GM23248 (cell line): ENCODE data around the gene EEF1G. TPM values are rescaled to one million over a fixed set of nuclear protein-coding genes. Genes with fewer than 3 reads are reported as not detected.

Experiments
- DNase-seq: peaks from one replicate; pipeline ENCODE4 v3.0.0-alpha.2; 2015
- H2AFZ ChIP-seq: fragments of 200-600 bp; sonication (generic); 2 replicates; pipeline ENCODE4 v1.6.1; 2016; ENCODE audit warnings: antibody characterized with exemption
- H3F3A ChIP-seq: fragments of 200-600 bp; sonication (generic); 2 replicates; pipeline ENCODE4 v1.6.1; 2016; ENCODE audit warnings: mild to moderate bottlenecking, antibody characterized with exemption, mixed run types; ENCODE audit not compliant: insufficient read depth
- H3K27ac ChIP-seq: fragments of 200-600 bp; sonication (generic); 2 replicates; pipeline ENCODE4 v1.5.1; 2016; ENCODE audit warnings: mild to moderate bottlenecking
- H3K27me3 ChIP-seq: fragments of 200-600 bp; sonication (generic); replicated peaks from 2 replicates; pipeline ENCODE4 v1.6.1; 2016; ENCODE audit warnings: mild to moderate bottlenecking; ENCODE audit not compliant: insufficient read depth
- H3K36me3 ChIP-seq: fragments of 200-600 bp; sonication (generic); 2 replicates; pipeline ENCODE4 v1.6.1; 2016; ENCODE audit warnings: low read depth, mild to moderate bottlenecking
- H3K4me1 ChIP-seq: fragments of 200-600 bp; sonication (generic); 2 replicates; pipeline ENCODE4 v1.6.1; 2016; ENCODE audit warnings: mild to moderate bottlenecking; ENCODE audit not compliant: insufficient read depth
- H3K4me2 ChIP-seq: fragments of 200-600 bp; sonication (generic); one replicate; pipeline ENCODE4 v1.6.1; 2016; ENCODE audit warnings: mild to moderate bottlenecking; ENCODE audit not compliant: unreplicated experiment
- H3K4me3 ChIP-seq: fragments of 200-600 bp; sonication (generic); 2 replicates; pipeline ENCODE4 v1.5.1; 2016; ENCODE audit warnings: mild to moderate bottlenecking
- H3K79me2 ChIP-seq: fragments of 200-600 bp; sonication (generic); 2 replicates; pipeline ENCODE4 v1.6.1; 2016; ENCODE audit warnings: mild to moderate bottlenecking; ENCODE audit not compliant: insufficient read depth
- H3K9ac ChIP-seq: fragments of 200-600 bp; sonication (generic); 2 replicates; pipeline ENCODE4 v1.6.1; 2016; ENCODE audit warnings: mild to moderate bottlenecking
- H3K9me2 ChIP-seq: fragments of 200-600 bp; sonication (generic); 2 replicates; pipeline ENCODE4 v1.6.1; 2016; ENCODE audit warnings: mixed run types, mild to moderate bottlenecking, moderate library complexity; ENCODE audit not compliant: insufficient read depth
- H3K9me3 ChIP-seq: fragments of 200-600 bp; sonication (generic); one replicate; pipeline ENCODE4 v1.6.1; 2017; ENCODE audit warnings: low read depth
- H4K20me1 ChIP-seq: fragments of 200-600 bp; sonication (generic); 2 replicates; pipeline ENCODE4 v1.6.0; 2016; ENCODE audit not compliant: insufficient read depth
- EZH2 ChIP-seq: fragments of 200-600 bp; sonication (generic); IDR thresholded peaks from 2 replicates; pipeline ENCODE4 v1.6.1; 2018; ENCODE audit warnings: antibody characterized with exemption, mild to moderate bottlenecking; ENCODE audit not compliant: insufficient read depth, poor library complexity, severe bottlenecking
- EZH2phosphoT487 ChIP-seq: fragments of 200-600 bp; sonication (generic); IDR thresholded peaks from 2 replicates; pipeline ENCODE4 v1.6.1; 2018; ENCODE audit warnings: antibody characterized with exemption, moderate library complexity, mild to moderate bottlenecking, low read depth; ENCODE audit not compliant: insufficient read depth
- WGBS, 2 experiments: methylation state at CpG; one replicate each; pipeline ENCODE4 v1.1.6; 2015 to 2017; ENCODE audit warnings: low lambda C conversion rate in 2 of 2, low coverage in 1 of 2; ENCODE audit errors: missing lambda C conversion rate in 2 of 2; 5-methylcytosine and 5-hydroxymethylcytosine counted together
- in situ Hi-C: fragments of 300-500 bp; cut with MboI; formaldehyde crosslinking; loops from 2 replicates; pipeline ENCODE4 v1.15.0; 2020
- polyA plus RNA-seq: library from polyadenylated mRNA; unstranded; fragments of >200 nt; fragmentation: Nextera tagmentation; extraction: Ambion mirVana; gene quantifications from 2 replicates; pipeline ENCODE4 v1.2.1, GENCODE V29; 2016
- total RNA-seq: library from RNA; depleted of rRNA; stranded (reverse); fragments of >200 nt; shearing (Covaris generic); gene quantifications from 2 replicates; pipeline ENCODE4 v1.2.3, GENCODE V29; 2014

The EEF1G gene
- total and polyA plus RNA-seq, 2 experiments from 2014 or later, result 533 to 1,677 TPM

DNA sequence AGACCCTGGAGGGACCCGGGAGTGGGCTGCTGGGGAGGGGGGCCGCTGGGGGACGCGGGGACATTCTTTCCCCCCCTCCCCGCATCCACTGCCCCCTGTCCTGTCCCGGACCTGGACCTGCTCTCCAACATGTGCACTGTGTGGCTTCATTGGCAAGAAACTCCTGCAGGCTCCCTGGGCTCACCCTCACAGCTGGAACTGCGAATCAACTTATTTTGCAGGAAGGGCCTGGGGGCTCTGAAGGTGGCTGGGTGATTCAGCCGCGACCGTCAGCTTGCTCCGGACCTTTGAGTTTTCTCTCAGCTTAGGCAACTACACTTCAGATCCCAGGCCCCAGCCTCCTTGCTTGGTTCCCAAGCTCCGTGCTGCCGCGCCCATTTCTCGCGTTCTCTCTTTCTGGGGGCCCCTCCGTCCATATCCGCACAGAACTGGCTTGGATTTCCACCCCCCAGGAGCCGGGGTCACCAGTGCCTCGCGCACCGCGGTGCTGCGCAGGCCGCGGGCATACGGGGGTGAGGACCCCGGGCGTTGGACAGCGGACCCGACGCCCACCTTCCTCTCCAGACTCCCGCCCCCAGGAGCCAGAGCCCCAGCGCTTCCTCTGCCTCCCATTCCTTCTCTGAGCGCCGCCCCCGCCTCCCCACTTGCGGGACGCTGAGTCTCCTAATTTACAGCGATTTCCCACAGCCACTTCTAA lies 26.6 kb downstream of the EEF1G start:
- Histone ChIP-seq H3K9ac (peak overlapping the region; percentile 92), H3K9me2 (no peaks in the 10 kb centered on the region), H4K20me1 (no peaks in the 10 kb centered on the region; the same call in 1 of the 2 replicates), H3K4me2 (peak overlapping the region; percentile 86), H3K27ac (peak overlapping the region; percentile 81), H3K36me3 (no peaks in the 10 kb centered on the region), H3K9me3 (no peaks in the 10 kb centered on the region), H3F3A (peaks cover 23% of the 10 kb centered on the region), H2AFZ (peak overlapping the region; percentile 70), H3K4me1 (peaks cover 15% of the 10 kb centered on the region), H3K27me3 (no peaks in the 10 kb centered on the region), H3K4me3 (peak overlapping the region; percentile 96), H3K79me2 (peaks cover 90% of the 10 kb centered on the region)
- 1 to 2% methylated on average over 31 to 39 of the region's 40 CpGs for WGBS, 2 experiments
- in situ Hi-C loops, result no loop called here
- no peak for TF ChIP-seq EZH2phosphoT487
- TF ChIP-seq EZH2, result no peak
- DNase-seq, result peak; percentile 86

GRCh38 chr11:62546244-62546928 lies 27.3 kb downstream of the EEF1G start, which contains the start of gene AHNAK:
Gene AHNAK (minus strand): TSS chr11:62546806. CDS start chr11:62536098, 10,708 bp downstream.
- H3K4me1 ChIP-seq, result peaks cover 18% of the 10 kb centered on the region
- H3K27ac ChIP-seq, result peak within 1 kb of the TSS; percentile 81
- H3K9ac ChIP-seq, result peak within 1 kb of the TSS; percentile 92
- no peaks in the 10 kb centered on the region for H3K9me3 ChIP-seq
- peak within 1 kb of the TSS; percentile 70 for H2AFZ ChIP-seq
- peak within 1 kb of the TSS; percentile 86 for H3K4me2 ChIP-seq
- peaks cover 6% of the 10 kb centered on the region; the same call in 1 of the 2 replicates for H4K20me1 ChIP-seq
- peak within 1 kb of the TSS; percentile 96 for H3K4me3 ChIP-seq
- peaks cover 90% of the 10 kb centered on the region for H3K79me2 ChIP-seq
- H3K36me3 ChIP-seq, result no peaks in the 10 kb centered on the region
- H3K9me2 ChIP-seq, result no peaks in the 10 kb centered on the region
- H3K27me3 ChIP-seq, result no peaks in the 10 kb centered on the region
- 1 to 2% methylated on average over 17 to 63 of the region's 69 CpGs for WGBS, 2 experiments
- in situ Hi-C loops, result no loop called here
- TF ChIP-seq EZH2, result no peak
- TF ChIP-seq EZH2phosphoT487, result no peak
- DNase-seq, result peak; percentile 90
- peaks cover 23% of the 10 kb centered on the region for H3F3A ChIP-seq

DNA sequence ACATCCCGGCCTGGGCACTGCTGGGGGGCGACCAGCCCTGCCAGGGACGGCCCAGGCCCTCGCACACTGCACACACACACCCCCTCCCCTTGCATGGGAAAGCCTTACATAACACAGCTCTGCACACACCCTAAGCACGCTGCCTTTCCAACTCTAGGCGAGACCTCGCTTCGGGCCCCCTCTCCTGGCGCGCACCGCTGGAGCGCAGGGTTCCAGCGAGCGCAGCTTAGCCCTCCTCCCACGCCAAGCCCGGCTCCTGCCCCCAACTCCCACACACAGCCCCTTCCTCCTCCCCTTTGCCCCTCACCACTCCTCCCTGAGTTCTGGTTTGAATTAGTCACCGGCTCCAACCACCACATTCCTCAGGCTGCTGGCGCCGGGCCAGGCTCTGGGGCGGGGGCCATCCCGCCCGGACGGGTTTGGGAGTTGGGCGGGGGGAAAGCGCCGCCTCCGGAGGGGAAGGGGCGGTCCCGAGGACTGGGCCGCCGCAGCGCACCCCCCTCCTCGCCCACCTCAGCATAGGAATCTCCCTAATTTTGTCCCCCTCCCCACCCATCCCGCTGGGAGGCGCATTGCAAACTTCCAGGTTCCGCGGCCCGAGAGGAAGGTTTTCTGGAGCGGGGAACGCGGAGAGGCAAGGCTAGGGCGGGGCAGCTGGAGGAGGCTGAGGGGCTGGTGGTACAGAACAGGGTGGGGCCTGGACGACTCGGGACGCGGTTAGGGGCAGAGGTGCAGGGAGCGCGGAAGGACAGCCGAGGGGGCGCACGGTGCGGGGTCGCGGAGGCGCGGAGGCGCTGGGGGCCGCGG lies 28.1 kb downstream of the EEF1G start:
- Histone ChIP-seq H3K27ac (peak overlapping the region; percentile 81), H4K20me1 (peaks cover 12% of the 10 kb centered on the region; the same call in 1 of the 2 replicates), H3K4me3 (peak overlapping the region; percentile 96), H3F3A (peaks cover 23% of the 10 kb centered on the region), H3K9me2 (no peaks in the 10 kb centered on the region), H3K36me3 (no peaks in the 10 kb centered on the region), H2AFZ (peak overlapping the region; percentile 44), H3K79me2 (peaks cover 90% of the 10 kb centered on the region), H3K27me3 (no peaks in the 10 kb centered on the region), H3K4me2 (peak overlapping the region; percentile 86), H3K9ac (peak overlapping the region; percentile 92), H3K4me1 (peaks cover 25% of the 10 kb centered on the region), H3K9me3 (no peaks in the 10 kb centered on the region)
- in situ Hi-C loops, result no loop called here
- 0 to 2% methylated on average over 23 to 56 of the region's 59 CpGs for WGBS, 2 experiments
- DNase-seq, result peak; percentile 91
- TF ChIP-seq EZH2 (no peak), EZH2phosphoT487 (no peak)
